Activated CD8-positive, alpha-beta memory T cell treated with anti-CD3 and anti-CD28 coated beads, Interleukin-2, amount 50 U/mL, for 1 hour (primary cell): ENCODE measurements around the gene MXD1.
"Not testable (repeated sequence)": the region's sequence is repeated elsewhere in the genome, so short reads cannot be mapped to it uniquely, and the experiment has no call there.

Experiments used
- DNase-seq: peaks from one replicate; pipeline ENCODE4 v3.0.0-alpha.2; 2020; ENCODE audit errors: extremely low read depth

The MXD1 gene

DNA sequence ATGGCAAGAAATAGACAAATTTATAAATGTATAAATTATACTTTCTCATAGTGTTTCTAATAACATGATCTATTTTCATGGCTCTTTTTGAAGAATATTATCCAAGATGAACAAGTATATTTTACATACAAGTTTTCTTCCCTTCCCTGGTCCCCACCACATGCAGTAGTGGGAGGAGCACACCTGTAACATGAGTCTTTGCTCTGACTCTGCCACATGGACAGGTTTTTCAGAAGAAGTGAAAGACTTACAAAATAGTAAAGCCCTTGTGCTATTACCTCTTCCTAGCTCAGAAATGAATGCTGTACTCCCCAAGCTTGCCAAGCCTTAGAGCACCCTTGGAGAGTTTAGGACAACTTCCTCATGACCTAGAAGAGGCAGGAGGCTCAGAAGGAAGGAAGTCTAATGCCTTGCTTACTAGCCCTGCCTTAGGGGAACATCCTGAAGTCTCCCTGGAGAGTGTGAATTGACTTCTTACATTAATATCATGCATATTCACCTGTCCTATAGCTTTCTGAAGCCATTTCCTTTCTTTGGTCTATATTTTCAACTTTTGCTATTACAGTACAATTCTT lies 18.4 kb downstream of the MXD1 start:
- DNase-seq, result no peak

DNA sequence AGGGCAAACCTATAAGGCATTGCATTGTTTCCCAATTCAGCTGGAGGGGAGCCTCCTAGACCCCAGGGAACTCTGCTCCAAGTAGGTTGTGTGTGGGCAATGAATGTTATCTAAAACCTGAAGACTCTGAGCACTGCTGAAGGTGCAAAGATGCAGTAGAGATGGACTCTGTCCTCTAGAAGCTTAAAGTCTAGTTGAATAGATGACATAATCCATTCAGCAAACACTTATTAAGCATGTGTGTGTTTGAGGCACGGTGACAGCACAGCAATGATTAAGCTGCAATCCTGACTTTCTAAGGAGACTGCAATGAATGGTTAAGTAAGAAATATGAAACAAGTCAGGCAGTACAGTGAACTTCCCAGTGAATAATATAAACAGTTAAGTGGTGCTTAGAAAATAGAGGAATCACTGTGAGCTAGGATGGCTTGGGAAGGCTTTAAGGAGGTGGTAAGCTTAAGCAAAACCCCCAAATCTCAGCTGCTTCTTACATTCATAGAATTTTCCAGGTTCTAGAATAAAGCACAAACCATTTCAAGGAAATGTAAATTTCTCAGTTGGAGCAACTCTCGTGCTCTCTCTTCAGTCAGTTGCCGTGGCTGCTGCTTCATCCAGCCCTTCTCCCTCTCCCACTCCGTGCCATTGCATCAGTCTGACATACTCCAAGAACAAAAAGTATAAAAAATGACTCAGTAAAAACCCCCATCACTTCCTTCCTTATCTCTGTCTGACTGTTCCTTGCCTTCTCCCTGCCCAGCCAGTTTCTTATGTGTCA lies 19.1 kb downstream of the MXD1 start:
- DNase-seq, result no peak

DNA sequence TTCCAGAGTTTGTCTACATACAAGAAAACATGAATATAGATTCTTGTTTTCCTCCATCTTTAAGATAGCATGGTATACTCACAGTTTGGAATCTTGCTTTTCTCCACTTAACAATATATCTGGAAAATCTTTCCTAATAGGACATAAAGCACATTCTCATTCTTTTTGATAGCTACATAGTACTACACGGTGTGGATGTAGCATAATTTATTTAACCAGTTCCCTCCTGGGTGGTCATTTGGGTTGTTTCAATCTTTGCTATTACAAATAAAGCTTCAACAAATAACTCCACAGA lies 19.7 kb downstream of the MXD1 start:
- DNase-seq, result no peak

- no peak for DNase-seq
Measured at GRCh38 chr2:69935011-69935410, 20.1 kb downstream of the MXD1 start.

DNA sequence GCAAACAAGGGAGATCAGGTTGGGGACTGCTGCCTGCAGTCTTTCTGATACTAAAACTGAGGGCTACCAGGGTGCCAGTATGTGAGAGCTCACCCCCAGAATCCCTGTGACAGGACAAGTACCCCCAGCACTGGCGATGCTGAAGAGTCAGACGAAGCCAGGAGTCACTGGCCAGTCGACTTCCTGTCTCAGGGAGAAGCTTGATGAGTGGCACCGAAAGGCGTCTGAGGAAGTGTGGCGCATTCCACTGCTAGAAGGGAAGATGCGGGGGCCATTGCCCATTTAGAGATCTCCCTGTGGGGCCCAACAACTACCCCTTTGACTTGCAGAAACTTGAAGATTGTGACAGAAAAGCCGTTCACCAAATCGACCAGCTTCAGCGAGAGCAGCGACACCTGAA lies 22.0 kb downstream of the MXD1 start:
- DNase-seq, result no peak

- DNase-seq, result no peak
Measured at GRCh38 chr2:69937968-69938367, 23.1 kb downstream of the MXD1 start.

- DNase-seq, result no peak
Measured at GRCh38 chr2:69939722-69940121, 24.8 kb downstream of the MXD1 start.

DNA sequence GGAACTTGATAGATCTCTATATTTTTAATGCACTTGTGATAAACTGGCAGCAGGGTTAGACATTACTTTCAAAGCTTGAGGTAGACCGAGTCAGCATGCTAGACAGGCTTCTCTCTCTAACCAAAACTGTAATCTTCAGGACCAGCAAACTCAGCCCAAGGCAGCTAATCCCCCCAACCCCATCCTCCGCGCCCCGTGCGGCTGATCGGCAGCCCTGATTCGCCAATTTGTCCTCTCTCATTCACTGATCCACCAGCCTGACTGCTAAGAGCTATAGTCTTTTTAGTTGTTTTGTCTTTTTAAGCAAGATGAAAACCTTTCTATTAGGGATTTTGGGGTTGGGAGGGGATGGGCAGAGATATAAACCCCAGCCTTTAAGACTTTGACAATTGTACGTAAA lies 25.8 kb downstream of the MXD1 start:
- no peak for DNase-seq

DNA sequence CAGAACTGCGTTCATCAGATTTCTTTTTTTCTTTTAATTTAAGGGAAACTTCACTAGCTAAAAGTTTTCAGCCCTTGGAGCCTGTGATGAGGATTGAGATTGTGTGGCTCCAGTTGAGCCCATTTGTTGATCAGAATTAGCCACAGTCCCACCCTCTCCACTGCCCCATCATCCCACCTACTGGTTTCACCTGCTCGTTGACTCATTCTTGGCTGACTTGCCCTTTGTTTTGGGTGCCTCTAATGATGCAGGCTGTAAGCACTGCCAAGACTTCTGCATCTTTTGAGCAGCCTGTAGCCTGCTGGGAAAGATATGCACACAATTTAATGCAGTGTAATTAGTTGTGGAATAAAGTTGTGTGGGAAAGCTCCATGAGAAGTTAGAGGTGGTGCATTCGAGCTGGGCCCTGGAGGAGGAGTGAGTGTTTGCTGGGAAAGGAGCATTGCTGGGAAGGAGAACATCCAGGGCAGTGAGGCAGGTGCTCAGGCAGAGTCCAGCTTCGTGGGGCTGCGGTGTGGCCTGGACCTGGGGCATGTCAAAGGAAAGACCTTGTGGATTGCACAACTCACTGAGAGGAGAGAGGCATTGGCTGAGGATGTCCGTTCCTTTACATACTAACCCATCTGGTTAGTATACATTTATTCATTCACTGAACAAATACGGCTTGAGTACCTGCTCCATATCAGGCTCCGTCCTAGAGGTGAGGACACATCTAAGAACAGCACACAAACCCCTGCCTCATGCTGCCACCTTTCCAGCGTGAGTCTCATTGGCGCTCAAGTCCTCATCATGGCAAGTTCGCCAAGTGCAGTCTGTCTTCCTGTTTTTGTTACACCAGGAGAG lies 28.3 kb downstream of the MXD1 start:
- DNase-seq, result no peak

DNA sequence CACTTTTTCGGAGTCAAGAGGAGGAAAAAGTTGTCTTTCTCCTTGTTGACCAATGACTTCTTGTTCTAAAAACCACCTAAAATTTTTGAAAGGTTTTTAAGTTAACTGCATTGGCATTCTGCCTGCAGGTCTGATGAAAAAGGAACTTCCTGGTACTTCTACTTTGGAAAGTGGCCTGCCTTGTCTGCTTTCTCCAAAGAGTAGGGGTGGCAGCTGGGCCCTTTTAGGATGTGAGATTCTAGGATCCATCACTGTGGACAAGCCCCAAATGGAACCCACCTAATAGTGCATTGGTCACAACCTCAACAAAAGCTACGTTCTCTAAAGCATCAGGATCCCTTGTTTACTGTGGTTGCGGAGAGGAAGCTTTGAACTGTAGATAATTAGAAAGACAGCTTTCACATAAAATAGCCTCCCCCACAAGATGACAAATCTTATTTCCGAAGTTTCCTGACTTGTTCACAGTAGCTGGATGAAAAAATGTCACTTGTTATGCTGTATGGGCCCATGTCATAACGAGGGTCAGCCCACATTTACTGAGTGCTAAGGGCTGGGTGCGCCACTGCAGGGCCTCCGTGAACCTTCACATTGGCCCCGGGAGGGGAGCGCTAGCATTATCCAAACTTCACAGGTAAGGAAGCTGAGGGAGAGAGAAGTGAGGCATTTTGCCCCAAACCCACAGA lies 29.1 kb downstream of the MXD1 start:
- DNase-seq, result no peak

DNA sequence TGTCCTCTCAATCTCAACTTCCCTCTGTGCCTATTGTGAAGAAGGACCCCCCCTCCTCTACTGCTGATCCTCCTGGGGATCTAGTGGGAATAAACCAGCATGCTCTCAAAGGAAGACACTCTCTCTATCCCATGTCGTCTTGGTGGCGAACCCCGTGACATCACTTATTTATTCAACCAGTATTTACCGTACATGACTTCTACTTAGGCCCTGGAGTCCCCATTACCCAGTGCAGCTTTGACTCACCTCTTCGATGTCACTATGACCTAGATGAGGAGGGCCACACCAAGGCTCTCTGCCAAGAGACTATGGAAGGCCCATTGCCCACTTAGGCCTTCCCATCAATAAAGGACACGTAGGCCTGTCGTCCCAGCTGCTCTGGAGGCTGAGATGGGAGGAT lies 29.8 kb downstream of the MXD1 start:
- no peak for DNase-seq

- no peak for DNase-seq
Measured at GRCh38 chr2:69945441-69945840, 30.5 kb downstream of the MXD1 start.

GRCh38 chr2:69945941-69946340 lies 31.0 kb downstream of the MXD1 start:
- no peak for DNase-seq

DNA sequence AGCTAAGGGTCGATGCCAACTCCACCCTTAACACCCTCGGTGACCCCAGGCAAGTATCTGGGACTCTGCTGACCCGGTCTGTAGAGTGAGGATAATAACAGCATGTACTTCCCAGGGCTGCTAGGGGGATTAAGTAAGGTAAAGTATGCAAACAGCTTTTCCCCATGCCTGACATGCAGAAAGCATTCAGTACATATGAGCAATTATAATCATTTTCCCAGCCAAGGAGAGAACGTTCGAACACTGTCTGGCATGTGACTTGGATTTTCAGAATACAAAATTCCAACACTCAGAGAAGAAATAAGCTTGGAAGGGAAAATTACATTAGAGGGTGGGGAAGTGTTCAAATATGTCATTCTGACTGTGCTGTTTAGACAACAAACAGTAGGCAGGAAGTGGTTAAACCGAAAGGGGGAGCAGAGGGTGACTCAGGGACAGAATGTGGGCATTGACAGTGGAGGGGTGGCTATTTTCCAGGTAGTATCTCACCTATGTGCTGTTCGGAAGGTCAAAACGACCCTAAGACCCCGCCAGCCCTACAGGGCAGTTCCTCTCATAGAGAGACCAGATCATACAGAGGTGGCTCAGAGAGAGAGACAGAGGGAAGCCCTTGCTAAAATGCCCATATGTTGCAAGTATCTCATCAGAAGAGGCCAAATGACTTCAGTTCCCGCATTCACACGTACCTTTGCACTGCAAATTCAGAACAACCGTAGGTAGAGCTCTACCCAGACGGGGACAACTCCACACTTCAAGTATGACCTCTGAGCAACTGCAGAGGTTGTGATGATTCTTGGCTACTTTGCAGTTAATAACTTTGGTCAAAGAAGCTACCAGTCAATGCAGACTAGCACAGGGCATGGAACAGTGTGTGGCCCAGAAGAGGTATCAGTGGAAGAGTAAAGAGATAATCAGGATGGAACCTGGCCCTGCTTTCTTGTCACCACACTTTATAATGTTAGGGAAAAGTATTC lies 31.7 kb downstream of the MXD1 start:
- DNase-seq, result peak; percentile 9

DNA sequence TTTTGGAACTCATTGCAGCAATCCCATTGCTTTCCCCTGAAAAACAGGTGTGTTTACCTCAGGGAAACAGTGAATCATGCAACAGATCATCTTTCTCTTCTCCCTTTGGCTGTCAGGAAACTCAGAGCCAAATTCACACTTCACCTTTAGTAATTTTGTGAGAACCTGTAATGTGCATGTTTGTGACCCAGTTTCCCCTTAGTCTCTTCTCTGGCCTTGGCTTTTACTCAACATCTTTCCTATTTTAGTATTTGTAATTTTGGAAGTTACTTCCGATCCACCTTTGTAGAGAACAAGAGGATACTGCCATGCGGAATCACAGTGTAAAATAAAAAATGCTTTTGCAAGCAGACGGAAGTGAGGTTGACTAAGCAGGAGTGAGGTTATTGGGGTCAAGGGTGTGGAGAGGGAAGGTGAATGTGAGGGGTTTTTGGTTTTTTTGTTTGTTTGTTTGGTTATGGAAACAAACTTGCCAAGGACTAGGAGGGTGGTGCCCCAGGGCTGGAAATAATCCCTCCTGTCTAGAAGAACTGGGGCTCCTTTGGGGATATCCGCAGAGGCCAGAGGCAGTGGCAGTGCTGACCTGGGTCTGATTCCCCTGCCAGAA lies 32.5 kb downstream of the MXD1 start:
- DNase-seq, result no peak

DNA sequence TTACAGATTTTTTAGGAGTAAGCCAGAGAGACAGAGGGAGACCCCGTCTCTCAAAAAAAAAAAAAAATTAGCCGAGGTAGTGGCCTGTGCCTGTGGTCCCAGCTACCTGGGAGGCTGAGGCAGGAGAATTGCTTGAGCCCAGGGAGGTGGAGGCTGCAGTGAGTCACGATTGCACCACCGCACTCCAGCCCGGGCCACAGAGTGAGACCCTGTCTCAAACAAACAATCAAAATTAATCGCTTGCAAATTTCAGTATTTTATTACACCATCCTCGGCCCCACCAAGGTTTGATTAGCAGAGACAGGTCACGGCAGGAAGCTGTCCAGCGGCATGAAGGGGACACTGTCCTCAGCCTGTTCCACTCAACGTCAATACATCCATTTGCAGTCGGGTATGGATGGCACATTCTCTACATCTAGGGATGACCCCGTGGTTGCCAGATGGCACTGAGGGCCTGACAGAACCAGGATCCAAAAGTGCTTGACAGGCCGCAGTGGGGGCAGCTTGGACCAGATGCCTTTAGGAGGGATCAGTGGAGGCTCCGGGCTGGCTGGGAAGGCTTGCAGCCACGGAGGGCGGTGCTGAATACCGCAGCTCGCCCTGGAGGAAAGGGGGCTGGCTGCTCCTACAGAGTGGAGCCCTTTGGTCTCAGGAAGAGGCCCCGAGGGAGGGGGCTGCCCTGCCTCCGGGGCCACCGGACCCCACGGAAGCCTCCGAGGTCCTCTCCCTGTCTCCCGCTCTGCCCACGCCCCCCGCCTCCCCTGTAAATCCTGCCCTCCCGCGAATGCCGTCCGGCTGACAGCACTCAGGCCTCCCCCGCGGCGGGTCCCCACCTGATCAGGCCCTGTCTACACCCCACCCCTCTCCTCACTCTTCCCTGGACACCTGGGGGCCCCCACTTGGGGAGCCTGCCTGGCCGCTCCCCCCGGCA lies 33.4 kb downstream of the MXD1 start:
- DNase-seq, result no peak

GRCh38 chr2:69948963-69949645 lies 34.2 kb downstream of the MXD1 start:
- no peak for DNase-seq

DNA sequence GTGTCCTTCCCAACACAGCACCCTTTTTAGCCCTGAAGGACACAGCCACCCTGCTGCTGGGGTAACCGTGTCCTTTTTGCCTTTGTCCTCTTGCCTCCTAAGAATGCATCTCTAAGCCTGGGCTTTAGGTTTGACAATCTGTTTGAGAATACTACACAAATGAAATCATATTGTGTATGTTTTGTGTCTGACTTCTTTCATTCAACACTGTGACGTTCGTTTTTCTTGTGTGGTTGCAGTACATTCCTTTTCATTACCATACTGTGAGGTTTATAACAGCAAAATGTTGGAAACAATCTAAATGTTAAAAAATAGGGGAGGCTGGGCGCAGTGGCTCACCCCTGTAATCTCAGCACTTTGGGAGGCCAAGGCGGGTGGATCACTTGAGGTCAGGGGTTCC lies 35.3 kb downstream of the MXD1 start:
- DNase-seq, result no peak

GRCh38 chr2:69950671-69951070 lies 35.8 kb downstream of the MXD1 start:
- DNase-seq, result not testable (repeated sequence)
